ENCODE measurements around the gene UMODL1. TPM values are rescaled to one million over a fixed set of nuclear protein-coding genes. Genes with fewer than 3 reads are reported as not detected.
A peak's percentile ranks its signal among the peaks of the same experiment; 100 is the strongest.

Gene UMODL1
- total RNA-seq, 2 experiments from 2014 or later: 0.26 to 0.30 TPM

- POLR2A ChIA-PET: interaction anchor here (0.6 to 1.1 kb wide), 2 partner anchors 46 to 626 kb away, joined by 3 to 4 read pairs; no protein-coding TSS in a partner anchor
- H3K9me3 Mint-ChIP-seq: no peaks in the 10 kb centered on the region
- ATAC-seq (ENCODE audit: low read depth) (no peak), DNase-seq (no peak)
- no peaks in the 10 kb centered on the region for H3K27me3 Mint-ChIP-seq
- no peak overlapping the region for H3K4me3 Mint-ChIP-seq
- no peak overlapping the region for H3K27ac Mint-ChIP-seq
- H3K36me3 Mint-ChIP-seq: no peaks in the 10 kb centered on the region
- peaks cover 2% of the 10 kb centered on the region for H3K4me1 Mint-ChIP-seq
Measured at GRCh38 chr21:42082501-42083360, 11.6 kb downstream of the UMODL1 start.

GRCh38 chr21:42083361-42083690 is 12.2 kb downstream of the UMODL1 start:
- Mint-ChIP-seq H3K36me3 (no peaks in the 10 kb centered on the region), H3K27me3 (no peaks in the 10 kb centered on the region), H3K9me3 (no peaks in the 10 kb centered on the region), H3K27ac (no peak overlapping the region), H3K4me1 (peaks cover 2% of the 10 kb centered on the region), H3K4me3 (no peak overlapping the region)
- POLR2A ChIA-PET: no interaction called here
- ATAC-seq (ENCODE audit: low read depth) (no peak), DNase-seq (no peak)

GRCh38 chr21:42084079-42084478 is 13.0 kb downstream of the UMODL1 start:
- no peaks in the 10 kb centered on the region for H3K36me3 Mint-ChIP-seq
- POLR2A ChIA-PET: no interaction called here
- H3K4me3 Mint-ChIP-seq: no peak overlapping the region
- H3K27ac Mint-ChIP-seq: no peak overlapping the region
- no peaks in the 10 kb centered on the region for H3K27me3 Mint-ChIP-seq
- H3K4me1 Mint-ChIP-seq: peaks cover 5% of the 10 kb centered on the region
- H3K9me3 Mint-ChIP-seq: no peaks in the 10 kb centered on the region
- no peak for ATAC-seq (ENCODE audit: low read depth)
- no peak for DNase-seq

- no peaks in the 10 kb centered on the region for H3K36me3 Mint-ChIP-seq
- ATAC-seq (ENCODE audit: low read depth) (no peak), DNase-seq (no peak)
- no peaks in the 10 kb centered on the region for H3K9me3 Mint-ChIP-seq
- H3K4me1 Mint-ChIP-seq: peaks cover 14% of the 10 kb centered on the region
- no peak overlapping the region for H3K4me3 Mint-ChIP-seq
- POLR2A ChIA-PET: no interaction called here
- H3K27me3 Mint-ChIP-seq: no peaks in the 10 kb centered on the region
- no peak overlapping the region for H3K27ac Mint-ChIP-seq
Measured at GRCh38 chr21:42085246-42086077, 14.3 kb downstream of the UMODL1 start.

GRCh38 chr21:42086969-42087368 is 15.9 kb downstream of the UMODL1 start:
- Mint-ChIP-seq H3K4me1 (peaks cover 14% of the 10 kb centered on the region), H3K27me3 (no peaks in the 10 kb centered on the region), H3K4me3 (no peak overlapping the region), H3K27ac (no peak overlapping the region), H3K36me3 (no peaks in the 10 kb centered on the region), H3K9me3 (no peaks in the 10 kb centered on the region)
- ATAC-seq (ENCODE audit: low read depth): no peak
- no peak for DNase-seq
- POLR2A ChIA-PET: no interaction called here

- H3K27me3 Mint-ChIP-seq: no peaks in the 10 kb centered on the region
- POLR2A ChIA-PET: no interaction called here
- no peak for DNase-seq
- no peak overlapping the region for H3K27ac Mint-ChIP-seq
- H3K9me3 Mint-ChIP-seq: no peaks in the 10 kb centered on the region
- H3K4me3 Mint-ChIP-seq: no peak overlapping the region
- no peaks in the 10 kb centered on the region for H3K36me3 Mint-ChIP-seq
- no peak for ATAC-seq (ENCODE audit: low read depth)
- H3K4me1 Mint-ChIP-seq: peaks cover 14% of the 10 kb centered on the region
Measured at GRCh38 chr21:42088148-42088547, 17.0 kb downstream of the UMODL1 start.

GRCh38 chr21:42088658-42089057 is 17.5 kb downstream of the UMODL1 start:
- H3K27ac Mint-ChIP-seq: no peak overlapping the region

GRCh38 chr21:42089093-42089631 is 18.0 kb downstream of the UMODL1 start:
- H3K9me3 Mint-ChIP-seq: no peaks in the 10 kb centered on the region
- no peak overlapping the region for H3K27ac Mint-ChIP-seq
- peak; percentile 65 for ATAC-seq (ENCODE audit: low read depth)
- H3K36me3 Mint-ChIP-seq: no peaks in the 10 kb centered on the region
- H3K4me3 Mint-ChIP-seq: peak overlapping the region; percentile 32
- DNase-seq: no peak
- POLR2A ChIA-PET: no interaction called here
- peaks cover 14% of the 10 kb centered on the region for H3K4me1 Mint-ChIP-seq
- no peaks in the 10 kb centered on the region for H3K27me3 Mint-ChIP-seq

More at GRCh38 chr21:42088658-42089057, 17.5 kb downstream of the UMODL1 start:
- H3K4me1 Mint-ChIP-seq: peaks cover 14% of the 10 kb centered on the region
- no peaks in the 10 kb centered on the region for H3K9me3 Mint-ChIP-seq
- no peak overlapping the region for H3K4me3 Mint-ChIP-seq
- DNase-seq: no peak
- no peaks in the 10 kb centered on the region for H3K36me3 Mint-ChIP-seq
- H3K27me3 Mint-ChIP-seq: no peaks in the 10 kb centered on the region
- no peak for ATAC-seq (ENCODE audit: low read depth)
- POLR2A ChIA-PET: no interaction called here

- H3K27ac Mint-ChIP-seq: no peak overlapping the region
- no peaks in the 10 kb centered on the region for H3K36me3 Mint-ChIP-seq
- no peaks in the 10 kb centered on the region for H3K27me3 Mint-ChIP-seq
- POLR2A ChIA-PET: interaction anchor here (1.3 kb wide), 1 partner anchor 26 kb away, joined by 4 read pairs; no protein-coding TSS in a partner anchor
- H3K4me3 Mint-ChIP-seq: no peak overlapping the region
- no peaks in the 10 kb centered on the region for H3K9me3 Mint-ChIP-seq
- H3K4me1 Mint-ChIP-seq: peaks cover 14% of the 10 kb centered on the region
- DNase-seq (no peak), ATAC-seq (ENCODE audit: low read depth) (no peak)
Measured at GRCh38 chr21:42089665-42090310, 18.7 kb downstream of the UMODL1 start.

GRCh38 chr21:42091899-42092508 is 20.9 kb downstream of the UMODL1 start:
- H3K36me3 Mint-ChIP-seq: no peaks in the 10 kb centered on the region
- no peak for DNase-seq
- no peak for ATAC-seq (ENCODE audit: low read depth)
- H3K4me1 Mint-ChIP-seq: peaks cover 14% of the 10 kb centered on the region
- no peak overlapping the region for H3K27ac Mint-ChIP-seq
- POLR2A ChIA-PET: no interaction called here
- no peaks in the 10 kb centered on the region for H3K27me3 Mint-ChIP-seq
- H3K9me3 Mint-ChIP-seq: no peaks in the 10 kb centered on the region
- no peak overlapping the region for H3K4me3 Mint-ChIP-seq

- Mint-ChIP-seq H3K9me3 (no peaks in the 10 kb centered on the region), H3K4me1 (peaks cover 14% of the 10 kb centered on the region), H3K27me3 (no peaks in the 10 kb centered on the region), H3K4me3 (no peak overlapping the region), H3K27ac (no peak overlapping the region), H3K36me3 (no peaks in the 10 kb centered on the region)
- ATAC-seq (ENCODE audit: low read depth) (no peak), DNase-seq (no peak)
- POLR2A ChIA-PET: no interaction called here
Measured at GRCh38 chr21:42092771-42093170, 21.7 kb downstream of the UMODL1 start.

- Mint-ChIP-seq H3K36me3 (no peaks in the 10 kb centered on the region), H3K9me3 (no peaks in the 10 kb centered on the region), H3K4me3 (no peak overlapping the region), H3K4me1 (peaks cover 14% of the 10 kb centered on the region), H3K27ac (no peak overlapping the region), H3K27me3 (no peaks in the 10 kb centered on the region)
- POLR2A ChIA-PET: no interaction called here
- no peak for ATAC-seq (ENCODE audit: low read depth)
- no peak for DNase-seq
Measured at GRCh38 chr21:42093186-42093585, 22.1 kb downstream of the UMODL1 start.

GRCh38 chr21:42093991-42094421 is 22.9 kb downstream of the UMODL1 start:
- POLR2A ChIA-PET: no interaction called here
- Mint-ChIP-seq H3K27me3 (no peaks in the 10 kb centered on the region), H3K4me1 (peaks cover 9% of the 10 kb centered on the region), H3K27ac (no peak overlapping the region), H3K4me3 (no peak overlapping the region), H3K9me3 (no peaks in the 10 kb centered on the region), H3K36me3 (no peaks in the 10 kb centered on the region)
- no peak for DNase-seq
- ATAC-seq (ENCODE audit: low read depth): no peak

Data from activated naive CD8-positive, alpha-beta T cell treated with anti-CD3 and anti-CD28 coated beads, Interleukin-2, amount 10 ng/mL, durations not matched to agents 7 days and 5 days (primary cell).